Panc1 (cell line): ENCODE data around the gene SYCE1L. TPM values are rescaled to one million over a fixed set of nuclear protein-coding genes. Genes with fewer than 3 reads are reported as not detected.
"Not testable (repeated sequence)": the region's sequence is repeated elsewhere in the genome, so short reads cannot be mapped to it uniquely, and the experiment has no call there.

Source experiments
- ATAC-seq: fragments of 200-7000 bp; cut with Tn5 transposase; 2 replicates; pipeline ENCODE4 v1.9.1; 2020; ENCODE audit warnings: mild to moderate bottlenecking, moderate library complexity
- BruUV-seq: library from RNA; stranded (reverse); fragments of 400-500 nt; replicated peaks from 2 replicates; lab custom pipeline; 2021; lab: Mats Ljungman, UMichigan
- CTCF ChIA-PET: fragments of 300-600 bp; sonication (Branson Sonifier 250); formaldehyde crosslinking; loops from one replicate; lab custom pipeline; 2022; ENCODE audit warnings: antibody characterized with exemption; lab: Charles Lee
- POLR2A ChIA-PET: fragments of 300-600 bp; sonication (Branson Sonifier 250); formaldehyde crosslinking; loops from one replicate; lab custom pipeline; 2022; ENCODE audit warnings: antibody characterized with exemption; lab: Charles Lee
- DNase-seq: peaks from one replicate; pipeline ENCODE4 v3.0.0-alpha.2; 2010; ENCODE audit warnings: low read depth, low spot score
- H3K27ac ChIP-seq: 2 replicates; pipeline ENCODE4 v1.5.1; 2011; ENCODE audit warnings: mild to moderate bottlenecking, low read length, inconsistent platforms
- H3K27me3 ChIP-seq: fragments of 200-500 bp; sonication (Bioruptor generic); 2 replicates; pipeline ENCODE4 v1.6.0; 2014; ENCODE audit warnings: low read length, inconsistent platforms; ENCODE audit not compliant: control insufficient read depth, insufficient read depth
- H3K36me3 ChIP-seq: fragments of 200-500 bp; sonication (Bioruptor generic); 2 replicates; pipeline ENCODE4 v1.5.1; 2014; ENCODE audit warnings: inconsistent platforms, mild to moderate bottlenecking, low read length, moderate library complexity; ENCODE audit not compliant: control insufficient read depth, insufficient read depth
- H3K4me1 ChIP-seq: 2 replicates; pipeline ENCODE4 v1.5.1; 2011; ENCODE audit warnings: inconsistent platforms, mild to moderate bottlenecking, low read length, moderate library complexity; ENCODE audit not compliant: control insufficient read depth, insufficient read depth
- H3K4me3 ChIP-seq, 2 experiments: 2 replicates each; pipeline ENCODE4 v1.5.1; 2011 to 2012; ENCODE audit warnings: low read depth in 2 of 2, low read length in 2 of 2, mild to moderate bottlenecking in 2 of 2, inconsistent platforms in 1 of 2, moderate library complexity in 1 of 2
- H3K9me3 ChIP-seq: fragments of 200-500 bp; sonication (Bioruptor generic); 2 replicates; pipeline ENCODE4 v1.5.1; 2014; ENCODE audit warnings: low read depth, mild to moderate bottlenecking, inconsistent platforms, low read length, moderate library complexity; ENCODE audit not compliant: control insufficient read depth, insufficient read depth
- CTCF ChIP-seq: fragments of 450-650 bp; IDR thresholded peaks from 2 replicates; pipeline ENCODE4 v1.5.1; 2017; ENCODE audit warnings: mild to moderate bottlenecking
- POLR2AphosphoS5 ChIP-seq: IDR thresholded peaks from 2 replicates; pipeline ENCODE4 v1.6.1; 2012; ENCODE audit warnings: mild to moderate bottlenecking, low read depth, low read length, moderate library complexity
- REST ChIP-seq, 2 experiments: IDR thresholded peaks; 2 replicates each; pipeline ENCODE4 v1.6.1; 2011 to 2012; ENCODE audit warnings: low read depth in 2 of 2, control low read depth in 1 of 2, low read length in 1 of 2, mild to moderate bottlenecking in 1 of 2, moderate library complexity in 1 of 2; ENCODE audit not compliant: insufficient read depth in 1 of 2
- SIN3A ChIP-seq: IDR thresholded peaks from 2 replicates; pipeline ENCODE4 v1.6.1; 2012; ENCODE audit warnings: low read depth, mild to moderate bottlenecking, low read length, moderate library complexity, borderline replicate concordance; ENCODE audit not compliant: insufficient read depth
- TCF7L2 ChIP-seq: IDR thresholded peaks from 2 replicates; pipeline ENCODE4 v1.6.1; 2011; ENCODE audit warnings: mild to moderate bottlenecking, low read depth, low read length, inconsistent platforms
- in situ Hi-C: cut with HindIII; loops from 2 replicates; pipeline ENCODE4 v1.10.0; 2016; ENCODE audit warnings: low sequenced_read_pairs, low pct_unique_long_range_greater_than_20kb
- intact Hi-C: fragments of 100-400 bp; cut with micrococcal nuclease; formaldehyde crosslinking; loops from one replicate; pipeline ENCODE4 v1.10.0; 2022; ENCODE audit not compliant: unreplicated experiment
- total RNA-seq: library from RNA; stranded (reverse); gene quantifications from one replicate; pipeline ENCODE4 v1.2.1, GENCODE V29; 2021; ENCODE audit not compliant: unreplicated experiment

The SYCE1L gene
- total RNA-seq, 1 experiment from 2014 or later = 4.5 TPM

- ChIA-PET POLR2A (no interaction called here), CTCF (no interaction called here)
- no peaks in the 10 kb centered on the region for H3K9me3 ChIP-seq
- H3K4me1 ChIP-seq = no peaks in the 10 kb centered on the region; the same call in 1 of the 2 replicates
- intact Hi-C loops = no loop called here
- TF ChIP-seq POLR2AphosphoS5 = no peak
- no peak for TF ChIP-seq TCF7L2
- TF ChIP-seq SIN3A = no peak
- no peak for TF ChIP-seq REST (IDR thresholded peaks at IDR 0.05; ENCODE audit: insufficient read depth in 1 of 2, low read depth in 2 of 2, low read length in 1 of 2)
- no peak for TF ChIP-seq CTCF
- peaks cover 2% of the 10 kb centered on the region; the same call in 1 of the 2 replicates for H3K27me3 ChIP-seq
- DNase-seq = no peak
- ATAC-seq = no peak
- no TSS peak for BruUV-seq
- in situ Hi-C loops = no loop called here
- no peaks in the 10 kb centered on the region for H3K36me3 ChIP-seq
- H3K4me3 ChIP-seq = no peak overlapping the region
- H3K27ac ChIP-seq = no peak overlapping the region
Measured at GRCh38 chr16:77183137-77183536, 16.1 kb upstream of the SYCE1L start.

- intact Hi-C loops, H3K4me1 ChIP-seq, DNase-seq, BruUV-seq, H3K27ac ChIP-seq, POLR2A ChIA-PET, H3K4me3 ChIP-seq, in situ Hi-C loops, H3K27me3 ChIP-seq, ATAC-seq, H3K36me3 ChIP-seq, H3K9me3 ChIP-seq: not testable (repeated sequence)
- CTCF ChIA-PET = interaction anchor here (0.7 kb wide), 1 partner anchor 1495 kb away, joined by 3 read pairs; no protein-coding TSS in a partner anchor
Measured at GRCh38 chr16:77186298-77186697, 12.9 kb upstream of the SYCE1L start.

GRCh38 chr16:77190190-77190477 is 9.1 kb upstream of the SYCE1L start:
- Histone ChIP-seq H3K27ac (peak overlapping the region; percentile 80), H3K4me3 (peak overlapping the region; percentile 97 to 98), H3K4me1 (0 out of 2 replicates have a peak, but pooled peaks cover 6% of the 10 kb centered on the region), H3K27me3 (no peaks in the 10 kb centered on the region), H3K9me3 (no peaks in the 10 kb centered on the region), H3K36me3 (peaks cover 9% of the 10 kb centered on the region; the same call in 1 of the 2 replicates)
- CTCF ChIA-PET = no interaction called here
- TF ChIP-seq CTCF = no peak
- TF ChIP-seq REST (IDR thresholded peaks at IDR 0.05; ENCODE audit: insufficient read depth in 1 of 2, low read depth in 2 of 2, low read length in 1 of 2) = no peak
- ATAC-seq = no peak
- POLR2A ChIA-PET = no interaction called here
- no peak for DNase-seq
- intact Hi-C loops (no loop called here), in situ Hi-C loops (no loop called here)
- BruUV-seq = no TSS peak
